KMS-11 (cell line): ENCODE measurements around the gene TTC38.

Experiments used
- H2AFZ ChIP-seq: fragments of 200-600 bp; sonication (generic); 2 replicates; pipeline ENCODE4 v1.6.1; 2016; ENCODE audit warnings: antibody characterized with exemption, mixed run types, low read depth
- H3K27ac ChIP-seq: fragments of 200-600 bp; sonication (generic); 2 replicates; pipeline ENCODE4 v1.6.1; 2016; ENCODE audit warnings: mild to moderate bottlenecking, mixed run types
- H3K27me3 ChIP-seq: fragments of 200-600 bp; sonication (generic); 2 replicates; pipeline ENCODE4 v1.6.1; 2017; ENCODE audit warnings: mild to moderate bottlenecking, low read depth, mixed run types, moderate library complexity; ENCODE audit not compliant: insufficient read depth
- H3K36me3 ChIP-seq: fragments of 200-600 bp; sonication (generic); 2 replicates; pipeline ENCODE4 v1.6.1; 2017; ENCODE audit warnings: mild to moderate bottlenecking, mixed run types; ENCODE audit not compliant: insufficient read depth
- H3K4me1 ChIP-seq: fragments of 200-600 bp; sonication (generic); 2 replicates; pipeline ENCODE4 v1.6.1; 2016; ENCODE audit warnings: mild to moderate bottlenecking, low read depth, mixed run types; ENCODE audit not compliant: poor library complexity, severe bottlenecking
- H3K4me2 ChIP-seq: fragments of 200-600 bp; sonication (generic); 2 replicates; pipeline ENCODE4 v1.7.0; 2016; ENCODE audit warnings: mild to moderate bottlenecking, mixed run types
- H3K4me3 ChIP-seq: fragments of 200-600 bp; sonication (generic); IDR thresholded peaks from 2 replicates; pipeline ENCODE4 v1.6.1; 2017; ENCODE audit warnings: low read depth, low read length, mixed read lengths; ENCODE audit not compliant: insufficient read depth
- H3K79me2 ChIP-seq: fragments of 200-600 bp; sonication (generic); 2 replicates; pipeline ENCODE4 v1.6.1; 2016; ENCODE audit warnings: low read depth, mixed run types; ENCODE audit not compliant: insufficient read depth
- H3K9ac ChIP-seq: fragments of 200-600 bp; sonication (generic); 2 replicates; pipeline ENCODE4 v1.6.1; 2016; ENCODE audit warnings: mild to moderate bottlenecking, mixed run types
- H4K20me1 ChIP-seq: fragments of 200-600 bp; sonication (generic); 2 replicates; pipeline ENCODE4 v1.6.1; 2016; ENCODE audit warnings: mild to moderate bottlenecking, mixed run types; ENCODE audit not compliant: insufficient read depth
- TF ChIP-seq, protein P1 (sequence below): fragments of 200-600 bp; sonication (generic); conservative IDR thresholded peaks from 2 replicates; pipeline ENCODE4 v1.6.1; 2017; ENCODE audit warnings: low read depth, mild to moderate bottlenecking, antibody characterized with exemption, low read length, moderate library complexity, mixed read lengths

TTC38 gene

GRCh38 chr22:46230262-46230901 lies 37.4 kb upstream of the TTC38 start:
- Histone ChIP-seq H3K4me2 (no peak overlapping the region), H3K9ac (no peak overlapping the region), H3K79me2 (no peaks in the 10 kb centered on the region), H3K4me3 (no peak overlapping the region), H4K20me1 (no peaks in the 10 kb centered on the region), H3K27ac (no peak overlapping the region), H3K27me3 (no peaks in the 10 kb centered on the region), H3K36me3 (no peaks in the 10 kb centered on the region), H2AFZ (no peak overlapping the region), H3K4me1 (no peaks in the 10 kb centered on the region)
- TF ChIP-seq, protein P1, sequence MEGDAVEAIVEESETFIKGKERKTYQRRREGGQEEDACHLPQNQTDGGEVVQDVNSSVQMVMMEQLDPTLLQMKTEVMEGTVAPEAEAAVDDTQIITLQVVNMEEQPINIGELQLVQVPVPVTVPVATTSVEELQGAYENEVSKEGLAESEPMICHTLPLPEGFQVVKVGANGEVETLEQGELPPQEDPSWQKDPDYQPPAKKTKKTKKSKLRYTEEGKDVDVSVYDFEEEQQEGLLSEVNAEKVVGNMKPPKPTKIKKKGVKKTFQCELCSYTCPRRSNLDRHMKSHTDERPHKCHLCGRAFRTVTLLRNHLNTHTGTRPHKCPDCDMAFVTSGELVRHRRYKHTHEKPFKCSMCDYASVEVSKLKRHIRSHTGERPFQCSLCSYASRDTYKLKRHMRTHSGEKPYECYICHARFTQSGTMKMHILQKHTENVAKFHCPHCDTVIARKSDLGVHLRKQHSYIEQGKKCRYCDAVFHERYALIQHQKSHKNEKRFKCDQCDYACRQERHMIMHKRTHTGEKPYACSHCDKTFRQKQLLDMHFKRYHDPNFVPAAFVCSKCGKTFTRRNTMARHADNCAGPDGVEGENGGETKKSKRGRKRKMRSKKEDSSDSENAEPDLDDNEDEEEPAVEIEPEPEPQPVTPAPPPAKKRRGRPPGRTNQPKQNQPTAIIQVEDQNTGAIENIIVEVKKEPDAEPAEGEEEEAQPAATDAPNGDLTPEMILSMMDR, result no peak

- Histone ChIP-seq H4K20me1 (no peaks in the 10 kb centered on the region), H3K27me3 (no peaks in the 10 kb centered on the region), H3K4me2 (no peak overlapping the region), H3K36me3 (no peaks in the 10 kb centered on the region), H3K4me1 (peaks cover 2% of the 10 kb centered on the region), H3K9ac (no peak overlapping the region), H2AFZ (no peak overlapping the region), H3K27ac (no peak overlapping the region), H3K79me2 (no peaks in the 10 kb centered on the region), H3K4me3 (no peak overlapping the region)
- TF ChIP-seq, protein P1, result no peak
These were observed 34.6 kb upstream of the TTC38 start for GRCh38 chr22:46233231-46233630.

DNA sequence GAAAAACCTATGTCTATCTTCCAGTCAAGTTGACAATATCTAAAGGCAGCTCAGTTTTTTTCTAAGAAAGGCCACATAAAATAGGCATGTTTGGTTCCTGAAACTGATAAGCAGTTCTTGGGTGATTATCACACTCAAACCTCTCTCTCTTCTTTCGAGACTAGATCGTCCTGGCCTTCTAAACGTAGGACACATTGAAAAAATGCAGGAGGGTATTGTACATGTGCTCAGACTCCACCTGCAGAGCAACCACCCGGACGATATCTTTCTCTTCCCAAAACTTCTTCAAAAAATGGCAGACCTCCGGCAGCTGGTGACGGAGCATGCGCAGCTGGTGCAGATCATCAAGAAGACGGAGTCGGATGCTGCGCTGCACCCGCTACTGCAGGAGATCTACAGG lies 32.8 kb upstream of the TTC38 start:
- no peaks in the 10 kb centered on the region for H3K36me3 ChIP-seq
- no peak overlapping the region for H2AFZ ChIP-seq
- H3K27ac ChIP-seq, result no peak overlapping the region
- no peak overlapping the region for H3K4me3 ChIP-seq
- no peaks in the 10 kb centered on the region for H3K27me3 ChIP-seq
- peaks cover 19% of the 10 kb centered on the region for H3K4me1 ChIP-seq
- TF ChIP-seq, protein P1, result no peak
- H3K4me2 ChIP-seq, result no peak overlapping the region
- no peak overlapping the region for H3K9ac ChIP-seq
- no peaks in the 10 kb centered on the region for H4K20me1 ChIP-seq
- H3K79me2 ChIP-seq, result no peaks in the 10 kb centered on the region

GRCh38 chr22:46237453-46238124 lies 30.2 kb upstream of the TTC38 start:
- no peaks in the 10 kb centered on the region for H3K36me3 ChIP-seq
- H2AFZ ChIP-seq, result no peak overlapping the region
- no peak overlapping the region for H3K27ac ChIP-seq
- H3K4me1 ChIP-seq, result peaks cover 46% of the 10 kb centered on the region
- no peaks in the 10 kb centered on the region for H4K20me1 ChIP-seq
- TF ChIP-seq, protein P1, result no peak
- no peak overlapping the region for H3K9ac ChIP-seq
- no peak overlapping the region for H3K4me2 ChIP-seq
- H3K27me3 ChIP-seq, result no peaks in the 10 kb centered on the region
- H3K79me2 ChIP-seq, result no peaks in the 10 kb centered on the region
- no peak overlapping the region for H3K4me3 ChIP-seq
